RPMI8226 (cell line): ENCODE results near the gene CAMK2G.

ENCODE experiments used
- DNase-seq: peaks from one replicate; pipeline ENCODE4 v3.0.0-alpha.2; 2015

Gene CAMK2G

GRCh38 chr10:73862011-73862410 lies 12.3 kb downstream of the CAMK2G start:
- no peak for DNase-seq

DNA sequence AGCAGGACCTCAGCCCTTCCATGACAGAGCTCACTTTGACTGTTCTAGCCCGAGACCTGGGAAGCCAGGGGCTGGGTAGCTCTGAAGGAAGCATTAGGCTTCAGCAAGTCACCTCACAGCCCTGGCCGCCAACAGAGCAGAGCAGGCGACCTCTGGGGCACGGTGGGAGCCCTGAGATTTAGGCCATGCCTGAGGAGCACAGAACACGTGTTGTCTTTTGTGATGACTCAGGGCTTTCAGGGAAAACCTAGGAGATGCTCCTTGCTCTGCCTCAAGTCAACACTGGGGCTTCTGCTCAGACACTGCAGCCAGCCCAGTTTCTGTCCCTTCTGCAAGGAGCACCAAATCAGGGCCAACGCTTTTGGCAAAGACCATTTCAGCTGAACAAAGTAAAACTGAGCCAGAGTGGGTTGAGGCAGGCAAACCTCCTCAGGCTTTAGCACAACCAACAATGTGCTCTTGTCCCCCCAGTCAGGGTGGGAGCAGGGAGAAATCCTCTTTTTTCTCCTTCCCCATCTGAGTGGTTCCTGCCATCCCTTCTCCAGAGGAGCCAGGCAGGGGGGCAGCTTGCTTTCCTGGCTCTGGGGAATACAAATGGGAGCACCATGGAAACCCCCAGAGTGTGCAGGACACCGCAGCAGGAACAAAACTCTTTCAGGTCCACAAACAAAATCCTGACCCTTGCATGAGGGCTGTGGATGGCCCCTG lies 14.4 kb downstream of the CAMK2G start:
- no peak for DNase-seq

GRCh38 chr10:73859428-73859783 lies 14.9 kb downstream of the CAMK2G start:
- no peak for DNase-seq

DNA sequence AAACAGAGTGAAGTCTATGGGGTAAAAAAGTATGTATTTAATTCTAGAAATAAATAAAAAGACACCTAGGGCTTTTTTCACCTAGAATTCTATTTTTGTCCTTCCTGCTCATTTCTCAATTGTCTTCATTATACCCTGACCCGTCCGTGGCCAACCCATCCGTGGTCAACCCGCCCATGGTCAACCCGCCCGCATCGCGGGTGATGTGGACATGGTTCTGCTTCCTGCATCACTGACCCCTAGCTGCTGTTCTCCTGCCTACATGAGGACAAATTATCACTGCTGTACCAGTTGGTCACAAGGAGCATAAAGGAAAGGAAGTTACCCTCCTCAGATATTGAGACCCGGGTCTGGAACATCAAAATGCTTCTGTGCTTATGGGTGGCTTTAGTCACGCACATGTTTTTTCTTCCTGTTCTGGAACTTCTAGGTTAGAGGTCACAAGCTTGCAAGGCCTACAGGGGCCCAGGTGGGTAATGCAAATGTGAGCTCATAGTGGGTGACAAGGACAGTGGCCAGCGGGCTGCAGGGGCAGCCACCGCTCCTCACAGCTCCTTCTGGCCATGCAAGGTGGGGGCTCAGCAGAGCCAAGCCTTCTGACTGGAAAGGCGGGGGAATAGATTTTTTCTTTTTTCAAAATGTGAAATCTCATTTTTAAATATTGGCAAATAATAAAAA lies 15.5 kb downstream of the CAMK2G start:
- DNase-seq = no peak

GRCh38 chr10:73858013-73858708 lies 16.2 kb downstream of the CAMK2G start:
- no peak for DNase-seq

DNA sequence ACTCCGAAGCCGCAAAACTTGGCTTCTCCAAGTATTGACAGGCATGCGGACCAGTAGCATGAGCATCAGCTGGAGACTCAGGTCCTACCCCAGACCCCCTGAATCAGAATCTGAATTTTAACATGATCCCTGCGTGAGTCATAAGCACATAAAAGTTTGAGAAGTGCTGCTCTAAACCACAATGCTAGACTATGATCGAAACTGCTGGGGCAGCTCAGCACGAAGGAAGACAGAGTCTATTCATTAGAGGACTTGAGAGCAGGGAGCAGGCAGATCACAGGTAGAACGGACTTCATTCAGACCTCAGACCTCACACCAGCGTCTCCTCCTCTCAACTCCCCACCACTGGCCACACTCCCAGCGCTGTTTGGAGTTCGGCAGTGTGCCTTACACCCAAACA lies 16.9 kb downstream of the CAMK2G start:
- no peak for DNase-seq

DNA sequence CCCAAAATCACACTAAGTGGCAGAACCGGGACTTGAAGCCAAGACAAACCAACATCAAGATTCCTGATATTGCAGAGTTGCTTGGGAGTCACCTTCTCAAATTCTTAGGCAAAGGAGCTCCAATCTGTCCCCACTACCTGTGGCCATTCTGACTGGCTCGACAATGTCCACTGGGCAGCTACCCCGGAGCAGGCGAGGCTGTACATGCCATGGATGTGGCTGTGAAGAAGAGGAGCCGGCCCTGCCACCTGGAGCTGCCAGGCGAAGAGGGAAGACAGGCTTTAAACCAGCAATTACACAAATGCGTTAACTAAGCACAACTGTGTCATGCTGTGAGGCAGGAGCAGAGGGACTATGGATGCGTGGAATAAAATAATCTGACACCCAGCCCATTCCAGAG lies 18.1 kb downstream of the CAMK2G start:
- no peak for DNase-seq

DNA sequence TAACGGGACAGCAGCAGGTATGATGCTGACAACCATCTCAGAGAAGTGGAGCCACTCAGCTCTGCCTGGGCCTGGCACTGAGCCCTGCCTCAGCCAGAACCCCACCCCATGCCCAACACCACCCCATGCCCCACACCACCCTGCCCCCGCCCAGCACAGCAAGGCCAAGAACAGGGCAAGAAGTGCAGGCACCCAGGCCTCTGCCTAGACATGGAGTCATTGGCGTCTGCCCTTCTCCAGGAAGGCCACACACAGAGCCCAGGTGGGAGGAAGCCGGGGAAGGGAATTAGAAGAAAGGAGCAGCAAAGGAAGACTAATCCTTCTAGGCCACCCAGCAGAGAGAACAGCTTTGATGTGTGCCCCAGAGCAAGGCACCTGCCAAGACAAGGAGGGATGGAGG lies 18.9 kb downstream of the CAMK2G start:
- no peak for DNase-seq

DNA sequence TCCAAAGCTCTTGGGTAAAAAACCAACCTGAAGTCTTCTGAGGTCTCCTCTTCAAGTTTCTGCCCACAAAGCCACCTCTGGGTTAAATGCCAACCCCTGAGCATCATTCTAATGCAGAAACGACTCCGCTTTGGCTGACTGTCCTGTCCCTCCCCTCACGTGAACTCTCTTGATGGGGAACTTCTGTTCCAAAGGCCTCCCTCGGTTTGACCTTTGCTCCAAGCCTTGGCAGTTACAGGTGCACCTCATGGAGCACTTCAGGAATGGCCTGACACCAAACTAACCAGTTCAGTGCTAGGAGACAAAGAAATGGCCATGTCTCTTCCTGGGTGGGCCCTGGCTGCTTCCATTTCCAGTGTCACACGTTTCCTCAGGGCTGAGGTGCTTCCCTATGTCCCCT lies 20.0 kb downstream of the CAMK2G start:
- no peak for DNase-seq

DNA sequence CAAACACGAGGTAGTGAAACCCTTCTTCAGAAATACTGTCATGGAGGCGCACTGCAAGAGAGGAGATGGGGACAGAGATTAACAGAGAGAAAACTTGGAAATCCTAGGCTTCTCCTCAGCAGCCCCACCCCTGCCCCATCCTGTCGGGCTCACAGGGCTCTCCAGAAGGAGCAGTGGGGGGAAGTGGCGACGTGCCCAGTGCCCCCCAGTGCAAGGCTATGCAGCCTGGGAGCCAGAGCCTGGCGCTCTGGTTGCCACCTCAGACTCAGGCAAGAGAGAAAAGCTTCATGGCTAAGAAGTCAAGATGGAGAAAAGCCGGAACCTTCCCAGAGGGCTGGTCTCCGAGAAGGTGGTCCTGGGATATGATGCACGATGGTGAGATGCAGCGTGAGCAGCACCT lies 21.2 kb downstream of the CAMK2G start:
- DNase-seq = no peak

DNA sequence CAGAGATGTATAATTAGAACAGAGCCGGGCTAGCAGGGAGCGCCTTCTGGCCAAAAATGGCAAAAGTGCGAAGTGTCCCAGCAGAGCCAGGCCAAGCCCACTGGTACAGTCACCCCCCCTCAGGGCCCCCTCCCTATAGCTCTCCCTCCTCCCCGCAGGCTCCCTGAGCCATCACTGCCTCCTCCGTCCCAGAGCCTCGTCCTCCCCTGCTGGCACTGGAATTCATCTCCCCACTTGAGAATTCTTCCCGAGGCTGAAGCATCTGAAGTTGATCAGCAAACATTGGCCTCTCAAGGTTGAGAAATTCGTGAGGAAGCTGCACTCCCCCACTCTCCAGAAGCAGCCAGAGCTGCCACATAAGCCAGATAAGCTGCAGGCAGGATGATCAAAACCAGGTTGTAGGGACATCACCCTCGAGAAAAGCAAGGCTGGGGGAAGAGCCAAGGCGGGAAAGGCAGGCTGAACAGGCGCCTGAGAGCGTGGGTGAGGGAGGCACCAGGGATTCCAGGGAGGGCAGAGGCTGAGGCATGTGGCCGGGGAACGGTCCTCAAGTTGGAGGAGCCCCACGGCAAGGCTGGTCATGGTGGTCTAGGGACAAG lies 23.4 kb downstream of the CAMK2G start:
- DNase-seq = no peak

GRCh38 chr10:73850211-73850610 lies 24.1 kb downstream of the CAMK2G start:
- no peak for DNase-seq

GRCh38 chr10:73848821-73849489 lies 25.4 kb downstream of the CAMK2G start:
- DNase-seq = peak; percentile 74

GRCh38 chr10:73847031-73847430 lies 27.3 kb downstream of the CAMK2G start:
- no peak for DNase-seq

- no peak for DNase-seq
These were observed 31.1 kb downstream of the CAMK2G start for GRCh38 chr10:73843261-73843660.

DNA sequence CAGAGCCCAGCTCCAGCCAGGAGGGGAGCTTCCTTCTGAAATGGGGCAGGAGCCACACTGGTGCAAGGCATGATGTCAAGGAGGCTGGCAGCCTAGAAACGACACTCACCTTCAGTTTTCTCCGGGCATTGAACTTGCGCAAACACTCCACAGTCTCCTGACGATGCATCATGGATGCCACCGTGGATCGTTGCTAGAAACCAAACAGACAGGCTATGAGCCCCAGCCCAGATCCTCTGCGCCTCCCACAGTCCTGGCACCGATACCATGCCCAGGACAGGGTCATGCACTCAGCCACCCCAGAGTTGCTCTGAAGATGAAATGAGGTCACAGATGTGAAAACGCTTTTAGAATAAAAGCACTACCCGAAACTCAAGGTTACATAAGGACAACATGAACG lies 32.0 kb downstream of the CAMK2G start:
- no peak for DNase-seq

GRCh38 chr10:73841526-73842285 lies 32.6 kb downstream of the CAMK2G start:
- DNase-seq = no peak

DNA sequence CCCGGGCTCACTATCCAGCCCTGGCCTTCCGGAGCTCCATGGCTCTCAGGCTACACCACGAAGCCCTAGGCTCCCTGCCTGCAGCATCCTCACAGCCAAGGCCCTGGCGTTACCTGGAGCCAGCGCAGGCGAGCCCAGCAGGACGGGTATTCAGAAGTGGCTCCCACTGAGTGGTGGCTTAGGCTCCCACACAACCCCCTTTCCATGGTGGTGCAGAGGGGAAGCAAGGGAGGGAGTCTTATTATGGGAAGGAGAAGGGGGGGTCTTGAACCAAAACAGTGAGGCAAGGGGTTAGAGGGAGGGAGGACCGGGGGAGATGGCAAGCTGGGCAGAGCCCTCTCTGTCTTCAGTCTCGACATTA lies 33.3 kb downstream of the CAMK2G start:
- no peak for DNase-seq

DNA sequence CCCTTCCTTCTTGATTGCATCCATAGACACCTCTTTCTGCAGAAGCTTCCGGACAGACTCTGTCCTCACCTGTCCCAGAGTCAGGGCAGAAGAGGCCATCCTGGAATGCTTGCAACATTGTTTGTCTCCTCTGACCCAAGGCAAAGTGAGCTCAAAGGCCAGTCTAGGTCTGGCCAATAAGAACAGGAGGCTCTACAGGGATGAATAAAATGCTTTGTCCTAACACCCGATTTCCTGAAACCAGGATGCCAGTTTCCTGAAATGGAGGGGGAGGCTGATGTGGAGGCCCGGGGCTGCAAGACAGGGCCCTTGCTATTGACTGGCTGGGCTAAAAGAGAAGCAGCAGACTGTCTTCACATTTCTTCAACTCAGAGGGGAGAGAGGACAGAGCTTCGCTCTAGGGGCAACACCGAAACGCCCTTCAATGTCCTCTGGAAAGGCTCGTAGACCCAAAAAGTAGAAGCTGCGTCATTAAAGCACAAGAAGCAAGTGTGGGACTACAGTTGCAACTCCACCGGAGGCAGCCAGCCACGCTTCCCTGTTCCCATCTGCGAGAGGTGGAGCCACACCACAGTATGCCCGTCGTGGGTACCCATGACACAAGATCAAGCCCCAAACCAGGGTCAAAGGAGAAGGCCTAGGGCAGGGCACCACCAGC lies 33.8 kb downstream of the CAMK2G start:
- no peak for DNase-seq

- no peak for DNase-seq
These were observed 34.3 kb downstream of the CAMK2G start for GRCh38 chr10:73840056-73840402.

- no peak for DNase-seq
These were observed 34.9 kb downstream of the CAMK2G start for GRCh38 chr10:73839276-73839966.

DNA sequence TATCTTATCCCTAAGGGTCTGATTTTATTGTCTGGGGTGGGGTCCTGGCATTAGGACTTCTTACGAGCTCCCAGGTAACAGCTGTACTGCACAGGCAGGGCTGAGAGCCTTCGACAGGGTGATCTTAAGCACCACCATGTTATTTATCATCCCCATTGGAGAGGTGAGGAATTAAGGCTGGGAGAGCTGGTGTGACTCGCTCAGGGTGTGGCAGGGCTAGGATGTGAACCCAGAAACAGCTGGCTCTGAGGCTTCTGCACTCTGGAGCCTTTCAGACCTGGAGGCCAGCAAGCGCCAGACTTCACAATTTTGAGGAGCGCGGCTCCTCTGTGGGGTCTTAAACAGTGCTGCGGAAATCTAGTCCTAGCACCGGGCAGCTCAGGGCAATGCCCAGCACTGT lies 35.5 kb downstream of the CAMK2G start:
- no peak for DNase-seq
